ENCODE results near the gene ZNF773.
"Not testable (repeated sequence)": the region's sequence is repeated elsewhere in the genome, so short reads cannot be mapped to it uniquely, and the experiment has no call there.

GRCh38 chr19:57488299-57488644 is 11.5 kb upstream of the ZNF773 start:
- not testable (repeated sequence) for TF ChIP-seq NFIC (IDR thresholded peaks at IDR 0.05; ENCODE audit: borderline replicate concordance); FOXM1 (IDR thresholded peaks at IDR 0.05; ENCODE audit: low read depth); MAX (IDR thresholded peaks at IDR 0.05; ENCODE audit: low read depth); EP300 (IDR thresholded peaks at IDR 0.05; ENCODE audit: borderline replicate concordance in 1 of 2, low read depth in 1 of 2, low read length in 1 of 2); CTCF (IDR thresholded peaks at IDR 0.05); RAD21 (IDR thresholded peaks at IDR 0.05; ENCODE audit: low read length); REST (IDR thresholded peaks at IDR 0.05; ENCODE audit: low read depth, low read length); NRF1 (IDR thresholded peaks at IDR 0.05; ENCODE audit: low read depth, low read length); YY1 (IDR thresholded peaks at IDR 0.05; ENCODE audit: low read depth); GABPA (IDR thresholded peaks at IDR 0.05; ENCODE audit: low read depth)

Measured in SK-N-SH (cell line).